GM06990 (cell line): ENCODE results near the gene VILL.

ENCODE experiments used
- DNase-seq: peaks from one replicate; pipeline ENCODE4 v3.0.0-alpha.2; 2011; ENCODE audit not compliant: insufficient read length; ENCODE audit errors: extremely low read depth
- H3K27me3 ChIP-seq: replicated peaks from 2 replicates; pipeline ENCODE4 v1.6.0; 2011; ENCODE audit warnings: low read length; ENCODE audit not compliant: control insufficient read depth, insufficient read depth
- H3K36me3 ChIP-seq: 2 replicates; pipeline ENCODE4 v1.5.1; 2011; ENCODE audit warnings: low read length; ENCODE audit not compliant: control insufficient read depth, insufficient read depth
- H3K4me3 ChIP-seq: replicated peaks from 2 replicates; pipeline ENCODE4 v1.5.1; 2011; ENCODE audit warnings: low read depth, mild to moderate bottlenecking, control low read depth, low read length
- CTCF ChIP-seq: IDR thresholded peaks from 2 replicates; pipeline ENCODE4 v1.5.1; 2011; ENCODE audit warnings: low read length, control low read depth, mild to moderate bottlenecking, inconsistent platforms; ENCODE audit not compliant: insufficient read depth, poor library complexity, severe bottlenecking

Gene VILL

GRCh38 chr3:37952564-37952963 lies 38.0 kb upstream of the VILL start:
- Histone ChIP-seq H3K27me3 (no peaks in the 10 kb centered on the region), H3K36me3 (no peaks in the 10 kb centered on the region), H3K4me3 (no peak overlapping the region)
- no peak for DNase-seq
- TF ChIP-seq CTCF = no peak

- no peak for DNase-seq
- H3K4me3 ChIP-seq = no peak overlapping the region
- no peak for TF ChIP-seq CTCF
- no peaks in the 10 kb centered on the region for H3K27me3 ChIP-seq
- no peaks in the 10 kb centered on the region for H3K36me3 ChIP-seq
Observed at GRCh38 chr3:37953226-37953625, 37.4 kb upstream of the VILL start.

- no peaks in the 10 kb centered on the region for H3K27me3 ChIP-seq
- H3K36me3 ChIP-seq = no peaks in the 10 kb centered on the region
- H3K4me3 ChIP-seq = no peak overlapping the region
- no peak for TF ChIP-seq CTCF
- no peak for DNase-seq
Observed at GRCh38 chr3:37953707-37954394, 36.7 kb upstream of the VILL start.

- no peaks in the 10 kb centered on the region for H3K27me3 ChIP-seq
- no peak for TF ChIP-seq CTCF
- H3K4me3 ChIP-seq = no peak overlapping the region
- no peaks in the 10 kb centered on the region for H3K36me3 ChIP-seq
- DNase-seq = no peak
Observed at GRCh38 chr3:37954881-37955280, 35.7 kb upstream of the VILL start.

GRCh38 chr3:37955918-37956707 lies 34.5 kb upstream of the VILL start:
- no peak overlapping the region for H3K4me3 ChIP-seq
- TF ChIP-seq CTCF = no peak
- H3K36me3 ChIP-seq = no peaks in the 10 kb centered on the region
- DNase-seq = no peak
- H3K27me3 ChIP-seq = no peaks in the 10 kb centered on the region
